ENCODE data around the gene SETDB2.

Gene SETDB2

DNA sequence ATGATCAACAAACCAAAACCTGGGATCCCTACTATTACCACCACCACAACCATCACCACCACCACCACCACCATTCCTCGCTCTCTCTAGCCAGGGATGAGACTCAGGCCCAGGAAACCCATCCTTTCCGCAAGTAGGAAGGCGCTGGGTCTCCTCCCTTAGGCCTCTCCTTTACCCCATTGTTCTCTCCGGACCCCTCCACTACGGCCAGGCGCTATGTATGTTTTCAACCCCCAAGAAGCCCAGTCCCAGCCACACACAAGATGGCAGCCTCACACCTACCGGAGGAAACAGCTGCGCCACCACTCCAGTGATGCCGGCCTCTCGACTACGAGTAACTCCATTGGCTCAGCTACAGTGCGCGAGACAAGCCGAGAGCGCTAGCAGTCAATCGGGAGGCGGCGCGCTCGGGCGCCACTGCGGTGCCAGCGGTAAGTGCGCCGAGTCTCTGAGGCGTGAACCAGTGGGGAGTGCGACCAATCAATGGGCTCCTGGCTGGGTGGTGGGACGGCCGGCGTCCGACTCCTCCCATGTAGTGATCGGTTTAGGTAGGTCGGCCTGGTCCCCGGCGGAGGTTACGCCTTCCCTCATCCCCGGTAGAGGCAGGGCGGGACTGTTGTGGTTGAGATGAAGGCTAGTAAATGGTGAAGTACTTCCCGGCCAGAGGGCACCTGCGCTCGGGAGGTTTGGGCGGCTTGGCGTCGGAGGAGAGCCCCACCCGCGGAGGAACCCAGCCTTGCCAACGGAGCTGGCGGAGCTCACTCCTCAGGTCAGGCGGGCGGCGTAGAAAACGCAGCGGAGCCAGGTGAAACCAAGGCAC, at the start of gene SETDB2, which contains the start of gene CAB39L:
TSS of gene SETDB2 (plus strand) at position 571 of the 820 bp plus-strand sequence. CDS start 7,620 bp downstream, outside the sequence.
TSS of gene CAB39L (minus strand) at position 361 of the 820 bp plus-strand sequence. CDS start 61,154 bp downstream, outside the sequence.
- peak; percentile 93 for DNase-seq

GRCh38 chr13:49395451-49395865, 48.6 kb upstream of the SETDB2 start:
- no peak for DNase-seq

DNA sequence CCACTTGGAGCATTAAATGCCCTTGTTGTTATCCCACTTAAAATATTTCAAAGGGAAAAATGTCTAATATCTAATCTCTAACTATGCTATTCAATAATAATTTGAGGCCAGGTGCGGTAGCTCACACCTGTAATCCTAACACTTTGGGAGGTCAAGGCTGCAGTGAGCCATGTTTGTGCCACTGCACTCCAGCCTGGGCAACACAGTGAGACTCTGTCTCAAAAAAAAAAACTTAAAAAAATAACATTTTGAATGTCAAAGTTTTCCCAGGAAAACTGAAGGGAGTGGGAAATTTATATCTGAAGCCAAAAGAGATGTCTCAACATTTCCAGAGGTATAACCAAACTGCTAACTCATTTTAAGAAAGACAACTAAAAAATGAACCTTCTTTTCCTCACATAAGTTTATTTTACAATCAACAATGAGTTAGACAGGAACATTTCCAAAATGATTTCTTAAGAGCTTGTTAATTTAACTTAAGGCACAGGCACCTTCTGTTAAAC, 48.1 kb upstream of the SETDB2 start:
- no peak for DNase-seq

GRCh38 chr13:49399801-49400472, 44.1 kb upstream of the SETDB2 start:
- no peak for DNase-seq

DNA sequence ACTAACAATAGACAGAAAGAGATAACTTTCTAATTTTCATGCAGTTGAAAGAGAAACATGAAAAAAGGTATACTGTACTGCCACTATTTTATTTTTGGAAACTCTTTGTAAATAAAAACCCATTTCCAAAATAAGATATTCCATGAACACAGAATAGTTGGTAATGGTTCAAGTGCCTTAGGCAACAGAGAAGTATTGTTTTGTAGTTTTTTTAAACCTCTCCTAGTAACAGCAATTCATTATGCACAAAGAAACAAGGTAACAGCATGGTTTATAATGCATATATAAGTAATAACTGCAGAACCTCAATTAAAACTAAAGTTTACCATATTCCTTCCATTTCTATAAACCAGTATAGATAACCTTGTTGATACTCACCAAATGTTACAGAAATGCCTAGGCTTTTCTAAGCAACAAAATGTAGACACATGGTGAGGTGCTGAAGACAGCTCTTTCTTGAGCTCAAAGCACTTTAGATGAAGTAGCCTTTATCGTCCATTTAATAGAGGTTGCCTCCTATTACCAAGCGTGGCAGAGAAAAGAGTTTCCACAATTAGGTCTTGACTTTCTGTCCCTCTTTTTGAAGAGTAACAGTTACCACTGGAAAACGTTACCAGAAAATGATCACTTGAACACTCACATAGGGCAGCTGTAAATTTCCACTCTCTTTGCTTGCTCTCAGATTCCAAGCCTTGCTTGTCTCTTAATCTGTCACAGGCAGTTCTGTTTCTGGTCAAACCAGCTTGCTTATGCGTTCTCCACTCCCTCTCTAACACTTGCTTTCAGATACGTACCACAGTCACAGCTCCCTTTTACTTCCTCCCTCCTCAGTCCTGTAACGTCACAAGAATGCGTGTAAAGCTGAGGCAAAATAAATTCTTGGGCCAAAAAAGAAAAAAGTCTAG, 43.1 kb upstream of the SETDB2 start:
- peak; percentile 46 for DNase-seq

DNA sequence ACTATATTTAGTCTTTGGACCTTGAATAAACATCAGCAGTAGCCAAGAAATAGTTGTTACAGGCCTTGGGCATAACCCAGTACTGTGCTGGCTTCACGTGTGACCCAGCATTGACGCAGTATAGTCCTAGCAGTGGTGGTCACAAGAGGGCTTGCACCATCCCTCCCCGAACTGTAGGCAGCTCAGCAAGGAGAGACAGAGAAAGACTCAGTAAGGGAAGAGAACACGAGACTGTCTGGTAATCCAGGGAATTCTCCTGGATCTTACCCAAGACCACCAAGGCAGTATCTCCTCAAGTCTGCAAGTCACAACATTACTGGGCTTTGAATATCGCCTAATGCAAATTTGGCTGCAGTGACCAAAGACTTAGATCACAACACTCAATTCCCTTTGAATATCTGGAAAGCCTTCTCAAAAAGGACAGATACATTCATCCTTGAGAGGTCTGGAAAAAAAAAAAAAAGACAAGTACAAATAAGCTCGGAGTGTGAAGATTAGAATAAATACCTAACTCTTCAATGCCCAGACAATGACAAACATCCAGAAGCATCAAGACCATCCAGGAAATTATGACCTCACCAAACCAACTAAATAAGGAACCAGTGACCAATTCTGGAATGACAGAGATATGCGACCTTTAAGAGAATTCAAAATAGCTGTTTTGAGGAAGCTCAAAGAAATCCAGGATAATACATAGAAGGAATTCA, 39.9 kb upstream of the SETDB2 start:
- no peak for DNase-seq

DNA sequence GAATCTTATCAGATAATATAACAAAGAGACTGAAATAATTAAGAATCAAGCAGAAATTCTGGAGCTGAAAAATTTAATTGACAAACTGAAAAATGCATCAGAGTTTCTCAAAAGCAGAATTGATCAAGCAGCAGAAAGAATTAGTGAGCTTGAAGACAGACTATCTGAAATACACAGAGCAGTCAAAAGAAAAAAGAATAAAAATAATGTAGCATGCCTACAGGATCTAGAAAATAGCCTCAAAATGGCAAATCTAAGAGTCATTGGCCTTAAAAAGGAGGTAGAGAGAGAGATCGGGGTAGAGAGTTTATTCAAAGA, 39.4 kb upstream of the SETDB2 start:
- DNase-seq, result no peak

GRCh38 chr13:49407068-49407467, 37.0 kb upstream of the SETDB2 start:
- no peak for DNase-seq

GRCh38 chr13:49407936-49408335, 36.1 kb upstream of the SETDB2 start:
- no peak for DNase-seq

DNA sequence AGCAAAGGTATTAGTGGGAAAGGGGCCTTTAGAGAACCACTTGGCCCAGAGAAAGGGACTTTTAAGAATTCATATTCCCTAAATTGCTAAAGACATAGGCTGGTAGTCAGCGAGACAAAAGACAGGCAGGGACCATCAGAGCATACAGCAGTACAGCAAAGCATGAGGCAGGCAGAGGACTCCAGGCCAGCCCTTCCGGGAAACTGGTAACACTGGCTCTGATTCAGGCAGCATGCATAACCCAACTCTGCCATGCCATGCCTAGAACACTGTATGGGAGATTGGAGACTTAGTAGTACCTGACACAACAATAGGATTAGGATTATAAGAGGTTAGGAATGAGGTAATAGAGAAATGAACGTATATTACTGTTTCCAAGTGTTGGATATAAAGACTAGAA, 35.1 kb upstream of the SETDB2 start:
- no peak for DNase-seq

DNA sequence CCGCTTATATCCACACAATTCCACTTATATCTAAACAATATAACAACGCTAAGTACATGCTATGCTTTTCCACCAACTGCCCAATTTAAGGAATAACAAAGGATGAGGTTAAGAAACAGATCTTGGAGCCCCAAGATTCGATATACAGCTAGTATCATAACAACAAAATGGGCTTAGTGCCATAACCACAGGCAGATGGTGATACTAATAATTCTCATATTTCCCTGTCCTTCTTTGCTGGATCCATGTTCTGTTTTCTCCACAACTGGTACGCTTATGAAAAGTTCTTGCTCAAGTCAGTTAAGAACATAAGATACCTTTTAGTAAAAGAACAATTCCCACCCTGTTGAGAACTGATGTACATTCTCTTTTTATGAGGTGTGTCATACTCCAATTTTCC, 34.1 kb upstream of the SETDB2 start:
- no peak for DNase-seq

DNA sequence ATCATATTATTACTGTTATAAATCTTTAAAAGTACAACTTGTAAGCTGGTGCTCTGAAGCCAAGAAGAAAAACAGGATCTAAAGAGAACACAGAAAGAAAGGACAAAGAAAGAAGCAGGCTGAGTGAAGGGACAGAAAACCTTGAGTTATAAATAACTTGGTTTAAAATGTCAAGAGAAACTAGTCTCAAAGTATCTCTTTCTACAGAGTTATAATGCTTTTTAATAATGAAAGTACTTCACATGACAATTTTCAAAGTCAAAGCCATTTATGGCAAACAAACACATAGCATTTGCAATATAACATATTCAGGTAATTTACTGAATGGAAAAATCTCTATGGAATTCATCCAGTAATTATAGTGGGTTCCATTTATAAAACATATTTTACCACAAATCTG, 33.6 kb upstream of the SETDB2 start:
- no peak for DNase-seq

DNA sequence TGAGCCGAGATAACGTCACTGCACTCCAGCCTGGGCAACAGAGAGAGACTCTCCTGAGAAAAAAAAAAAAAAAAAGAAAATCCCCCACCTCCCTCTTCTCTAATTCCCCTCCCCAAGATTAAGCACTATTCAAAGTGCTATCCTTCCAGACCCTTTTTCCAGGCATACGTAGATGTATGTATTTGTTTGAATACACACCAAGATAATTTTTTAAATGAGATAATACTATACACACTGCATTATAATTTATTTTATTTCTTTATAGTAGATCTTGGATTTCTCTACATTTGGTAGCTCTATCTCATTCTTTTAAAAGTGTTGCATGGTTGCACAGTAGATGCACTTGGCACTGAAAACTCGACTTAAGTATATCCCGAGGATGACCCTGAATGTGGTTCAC, 32.7 kb upstream of the SETDB2 start:
- no peak for DNase-seq

GRCh38 chr13:49412749-49413148, 31.3 kb upstream of the SETDB2 start:
- DNase-seq, result no peak

- no peak for DNase-seq
These were observed 26.9 kb upstream of the SETDB2 start for GRCh38 chr13:49417161-49417560.

GRCh38 chr13:49418206-49418605, 25.9 kb upstream of the SETDB2 start:
- DNase-seq, result no peak

DNA sequence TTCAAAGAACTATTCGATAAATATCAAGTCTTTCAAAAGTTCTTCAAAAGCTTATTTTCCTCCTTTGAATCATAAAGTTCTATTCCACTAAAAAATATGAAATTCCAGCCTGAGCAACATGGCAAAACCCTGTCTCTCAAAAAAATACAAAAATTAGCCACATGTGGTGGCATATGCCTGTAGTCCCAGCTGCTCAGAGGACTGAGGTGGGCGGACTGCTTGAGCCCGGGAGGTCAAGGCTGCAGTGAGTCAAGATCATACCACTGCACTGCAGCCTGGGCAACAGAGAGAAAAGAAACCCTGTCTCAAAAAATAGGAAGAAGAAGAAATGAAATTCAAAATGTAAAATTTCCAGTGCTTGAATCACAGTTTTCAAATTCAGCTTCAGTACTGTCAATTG, 24.8 kb upstream of the SETDB2 start:
- no peak for DNase-seq

DNA sequence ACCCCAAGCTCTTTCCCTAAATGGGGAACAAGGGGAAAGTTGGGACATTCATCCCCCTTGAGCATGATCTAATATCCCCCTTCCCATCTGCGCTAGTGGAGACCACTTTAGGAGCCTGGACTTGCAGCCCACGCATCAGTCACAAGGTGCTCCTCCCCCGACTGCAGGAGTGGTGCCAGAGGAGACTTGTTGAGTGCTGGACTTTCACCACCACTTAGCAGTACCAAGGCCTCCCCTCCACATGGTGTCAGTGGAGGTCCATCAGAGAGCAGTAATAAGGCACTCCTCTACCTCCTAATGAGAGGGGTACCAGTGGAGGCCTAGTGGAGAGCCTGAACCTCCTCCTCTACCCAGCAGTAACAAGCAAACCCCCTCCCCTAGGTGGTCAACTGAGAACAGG, 22.7 kb upstream of the SETDB2 start:
- DNase-seq, result no peak

DNA sequence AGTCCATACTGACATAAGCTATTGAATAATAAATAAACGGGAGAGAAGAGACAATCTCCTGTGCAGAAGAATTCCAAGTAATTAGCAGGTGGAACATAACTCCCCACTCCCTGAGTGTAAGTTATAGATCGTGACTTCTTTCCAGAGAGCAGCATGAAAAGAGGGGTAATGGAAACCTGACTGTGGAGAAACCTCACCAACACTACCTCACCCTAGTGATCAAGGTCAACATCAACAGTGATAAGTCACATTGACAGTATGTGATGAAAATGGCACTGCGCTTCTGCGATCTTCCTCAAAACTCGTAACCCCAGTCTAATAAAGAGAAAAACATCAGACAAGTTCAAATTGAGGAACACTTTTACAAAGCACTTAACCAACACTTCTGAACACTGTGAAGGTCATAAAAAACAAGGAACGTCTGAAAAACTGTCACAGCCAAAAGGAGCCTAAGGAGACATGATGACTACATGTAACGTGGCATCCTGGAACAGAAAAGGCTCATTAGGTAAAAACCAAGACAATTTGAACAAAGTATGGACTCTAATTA, 20.0 kb upstream of the SETDB2 start:
- no peak for DNase-seq

- DNase-seq, result no peak
These were observed 15.9 kb upstream of the SETDB2 start for GRCh38 chr13:49428041-49428763.

- DNase-seq, result no peak
These were observed 15.0 kb upstream of the SETDB2 start for GRCh38 chr13:49429121-49429520.

- DNase-seq, result no peak
These were observed 8.1 kb upstream of the SETDB2 start for GRCh38 chr13:49435992-49436391.
